PC-3 (cell line): ENCODE results near the gene CYTH3. TPM values are rescaled to one million over a fixed set of nuclear protein-coding genes. Genes with fewer than 3 reads are reported as not detected.

Source experiments
- ATAC-seq: fragments of 200-7000 bp; cut with Tn5 transposase; 2 replicates; pipeline ENCODE4 v1.9.1; 2020; ENCODE audit warnings: mild to moderate bottlenecking, moderate library complexity
- BruUV-seq: library from RNA; stranded (reverse); fragments of 400-500 nt; replicated peaks from 2 replicates; lab custom pipeline; 2021; lab: Mats Ljungman, UMichigan
- CTCF ChIA-PET: fragments of 300-600 bp; sonication (Branson Sonifier 250); formaldehyde crosslinking; loops from one replicate; lab custom pipeline; 2022; ENCODE audit warnings: antibody characterized with exemption; lab: Charles Lee
- POLR2A ChIA-PET: fragments of 300-600 bp; sonication (Branson Sonifier 250); formaldehyde crosslinking; loops from one replicate; lab custom pipeline; 2022; ENCODE audit warnings: antibody characterized with exemption; ENCODE audit not compliant: unreplicated experiment; lab: Charles Lee
- DNase-seq: peaks from one replicate; pipeline ENCODE4 v3.0.0-alpha.2; 2015
- H2AFZ ChIP-seq: fragments of 300-600 bp; sonication (generic); 2 replicates; pipeline ENCODE4 v1.6.0; 2016; ENCODE audit warnings: antibody characterized with exemption, low read length
- H3F3A ChIP-seq: fragments of 300-600 bp; sonication (generic); one replicate; pipeline ENCODE4 v1.6.0; 2017; ENCODE audit warnings: antibody characterized with exemption, low read length, control low read depth, mild to moderate bottlenecking; ENCODE audit not compliant: unreplicated experiment
- H3K27ac ChIP-seq: fragments of 300-600 bp; sonication (generic); 2 replicates; pipeline ENCODE4 v1.5.1; 2016; ENCODE audit warnings: mild to moderate bottlenecking, low read length
- H3K27me3 ChIP-seq: fragments of 300-600 bp; sonication (generic); 2 replicates; pipeline ENCODE4 v1.6.1; 2016; ENCODE audit warnings: low read length, mixed read lengths
- H3K36me3 ChIP-seq: fragments of 300-600 bp; sonication (generic); 2 replicates; pipeline ENCODE4 v1.6.1; 2016; ENCODE audit warnings: low read depth, mixed run types, low read length, mixed read lengths
- H3K4me1 ChIP-seq: fragments of 300-600 bp; sonication (generic); 2 replicates; pipeline ENCODE4 v1.5.1; 2016; ENCODE audit warnings: low read length; ENCODE audit not compliant: insufficient read depth
- H3K4me2 ChIP-seq: fragments of 300-600 bp; sonication (generic); 2 replicates; pipeline ENCODE4 v1.6.0; 2016; ENCODE audit warnings: low read length
- H3K4me3 ChIP-seq: fragments of 300-600 bp; sonication (generic); 2 replicates; pipeline ENCODE4 v1.5.1; 2016; ENCODE audit warnings: mild to moderate bottlenecking, low read length, mixed read lengths
- H3K79me2 ChIP-seq: fragments of 300-600 bp; sonication (generic); 2 replicates; pipeline ENCODE4 v1.6.1; 2017; ENCODE audit warnings: low read length, mixed read lengths
- H3K9ac ChIP-seq: fragments of 300-600 bp; sonication (generic); 2 replicates; pipeline ENCODE4 v1.6.0; 2016; ENCODE audit warnings: mild to moderate bottlenecking, low read length
- H3K9me2 ChIP-seq: fragments of 300-600 bp; sonication (generic); replicated peaks from 2 replicates; pipeline ENCODE4 v1.6.1; 2016; ENCODE audit warnings: mixed run types, low read length, mixed read lengths
- H3K9me3 ChIP-seq: fragments of 300-600 bp; sonication (generic); 2 replicates; pipeline ENCODE4 v1.6.1; 2016; ENCODE audit warnings: low read length, mixed read lengths
- H4K20me1 ChIP-seq: fragments of 300-600 bp; sonication (generic); 2 replicates; pipeline ENCODE4 v1.6.1; 2016; ENCODE audit warnings: low read length, mixed read lengths
- CTCF ChIP-seq: fragments of 300-600 bp; sonication (generic); conservative IDR thresholded peaks from 2 replicates; pipeline ENCODE4 v1.5.1; 2017; ENCODE audit warnings: antibody characterized with exemption, low read depth, mild to moderate bottlenecking, low read length
- EZH2 ChIP-seq: fragments of 300-600 bp; sonication (generic); IDR thresholded peaks from one replicate; pipeline ENCODE4 v1.6.1; 2017; ENCODE audit warnings: antibody characterized with exemption, mild to moderate bottlenecking, low read length; ENCODE audit not compliant: unreplicated experiment
- EZH2phosphoT487 ChIP-seq: fragments of 300-600 bp; sonication (generic); IDR thresholded peaks from 2 replicates; pipeline ENCODE4 v1.6.1; 2018; ENCODE audit warnings: mild to moderate bottlenecking, antibody characterized with exemption, low read length, borderline replicate concordance
- intact Hi-C: fragments of 100-400 bp; cut with micrococcal nuclease; formaldehyde crosslinking; loops from 2 replicates; pipeline ENCODE4 v1.9.0; 2023
- total RNA-seq: library from RNA; depleted of rRNA; stranded (reverse); fragments of >200 nt; gene quantifications from 2 replicates; pipeline ENCODE4 v1.2.3, GENCODE V29; 2014

Gene CYTH3
- total RNA-seq, 1 experiment from 2014 or later = 23.1 TPM

GRCh38 chr7:6164010-6164409 is 108.4 kb downstream of the CYTH3 start:
- Histone ChIP-seq H3K36me3 (peaks cover 20% of the 10 kb centered on the region; the same call in 1 of the 2 replicates), H3K4me3 (no peak overlapping the region), H3F3A (no peaks in the 10 kb centered on the region), H3K27me3 (no peaks in the 10 kb centered on the region), H3K9ac (no peak overlapping the region), H3K27ac (no peak overlapping the region), H3K9me2 (no peaks in the 10 kb centered on the region), H3K4me2 (no peak overlapping the region), H3K4me1 (no peaks in the 10 kb centered on the region), H3K79me2 (no peaks in the 10 kb centered on the region), H4K20me1 (no peaks in the 10 kb centered on the region), H3K9me3 (no peaks in the 10 kb centered on the region), H2AFZ (no peak overlapping the region)
- BruUV-seq = no TSS peak
- POLR2A ChIA-PET = interaction anchor here (0.7 kb wide), 1 partner anchor 16 kb away, joined by 3 read pairs; no protein-coding TSS in a partner anchor
- ATAC-seq (no peak), DNase-seq (no peak)
- intact Hi-C loops = no loop called here
- CTCF ChIA-PET = no interaction called here
- TF ChIP-seq EZH2phosphoT487 (no peak), EZH2 (no peak), CTCF (no peak)

DNA sequence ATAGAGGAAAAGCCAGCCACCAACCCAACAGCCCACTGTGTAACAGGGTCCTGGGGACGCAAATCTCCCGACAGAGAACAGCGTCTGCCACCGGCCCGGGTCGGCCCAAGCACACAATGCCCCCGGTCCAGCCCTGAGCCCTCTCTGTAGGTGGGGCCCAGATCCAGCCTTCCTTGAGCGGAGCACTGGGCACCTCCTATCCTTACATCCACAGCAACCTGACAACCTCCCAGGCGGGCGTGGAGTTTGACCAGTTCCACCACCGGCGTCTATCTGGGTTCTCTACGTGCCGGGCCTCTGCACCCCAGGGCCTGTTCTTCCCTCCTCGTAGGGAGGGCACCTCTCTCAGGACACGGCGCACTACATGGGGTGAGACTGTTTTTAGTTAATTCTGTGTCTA is 109.0 kb downstream of the CYTH3 start:
- H3K27ac ChIP-seq = no peak overlapping the region
- POLR2A ChIA-PET = no interaction called here
- H2AFZ ChIP-seq = no peak overlapping the region
- DNase-seq (no peak), ATAC-seq (no peak)
- H3K4me2 ChIP-seq = no peak overlapping the region
- H3K79me2 ChIP-seq = no peaks in the 10 kb centered on the region
- CTCF ChIA-PET = no interaction called here
- H4K20me1 ChIP-seq = no peaks in the 10 kb centered on the region
- intact Hi-C loops = no loop called here
- no peaks in the 10 kb centered on the region for H3F3A ChIP-seq
- H3K4me1 ChIP-seq = no peaks in the 10 kb centered on the region
- H3K9me2 ChIP-seq = no peaks in the 10 kb centered on the region
- no peak overlapping the region for H3K4me3 ChIP-seq
- H3K36me3 ChIP-seq = peaks cover 20% of the 10 kb centered on the region; the same call in 1 of the 2 replicates
- BruUV-seq = TSS peak; percentile 16
- H3K27me3 ChIP-seq = no peaks in the 10 kb centered on the region
- H3K9ac ChIP-seq = no peak overlapping the region
- no peaks in the 10 kb centered on the region for H3K9me3 ChIP-seq
- TF ChIP-seq EZH2 = no peak

DNA sequence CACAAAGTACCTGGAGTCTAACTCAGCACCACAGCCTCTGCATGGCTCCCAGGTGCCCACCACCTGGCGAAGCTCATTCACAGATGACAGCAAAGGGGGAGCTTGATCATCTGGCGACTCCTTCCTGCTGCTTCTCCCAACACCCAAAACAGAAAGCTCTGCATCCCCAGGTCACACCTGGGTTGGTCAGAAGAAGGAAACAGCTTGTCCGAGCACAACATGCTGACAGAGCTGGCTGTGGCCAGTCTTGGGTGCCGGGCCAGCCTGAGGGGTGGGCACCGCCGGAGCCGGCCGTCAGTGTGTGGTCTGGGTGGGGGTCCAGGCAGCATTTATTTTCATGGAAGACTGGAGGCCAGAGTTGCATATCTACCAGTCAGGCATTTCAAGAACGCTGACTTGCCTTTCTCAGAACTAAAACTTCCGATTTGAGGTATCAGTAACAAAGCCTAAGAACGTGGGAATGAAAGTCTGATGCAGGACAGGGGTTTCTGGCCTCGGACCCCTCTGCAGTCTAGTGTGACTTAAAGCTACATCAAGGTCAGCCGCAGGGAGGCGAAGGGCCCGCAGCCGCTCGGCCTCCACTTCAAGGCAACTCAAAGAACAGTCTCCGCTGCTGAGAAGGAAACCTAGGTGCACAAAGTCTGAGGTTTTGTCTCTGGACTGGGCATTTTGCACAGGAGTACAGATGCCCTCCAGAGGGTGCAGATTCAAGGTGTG is 109.6 kb downstream of the CYTH3 start:
- H3K27me3 ChIP-seq = no peaks in the 10 kb centered on the region
- intact Hi-C loops = no loop called here
- no peaks in the 10 kb centered on the region for H3K4me1 ChIP-seq
- H3K4me3 ChIP-seq = no peak overlapping the region
- CTCF ChIA-PET = interaction anchor here (0.6 kb wide), 1 partner anchor 22 kb away, joined by 4 read pairs; no protein-coding TSS in a partner anchor
- TF ChIP-seq EZH2 (no peak), EZH2phosphoT487 (no peak), CTCF (no peak)
- H3K9ac ChIP-seq = no peak overlapping the region
- H3K4me2 ChIP-seq = no peak overlapping the region
- H4K20me1 ChIP-seq = no peaks in the 10 kb centered on the region
- no peak overlapping the region for H3K27ac ChIP-seq
- no peaks in the 10 kb centered on the region for H3F3A ChIP-seq
- ATAC-seq = no peak
- no peaks in the 10 kb centered on the region for H3K9me3 ChIP-seq
- no TSS peak for BruUV-seq
- no peaks in the 10 kb centered on the region for H3K9me2 ChIP-seq
- POLR2A ChIA-PET = no interaction called here
- no peaks in the 10 kb centered on the region for H3K79me2 ChIP-seq
- H3K36me3 ChIP-seq = peaks cover 20% of the 10 kb centered on the region; the same call in 1 of the 2 replicates
- no peak overlapping the region for H2AFZ ChIP-seq
- no peak for DNase-seq
